ENCODE results near the gene CD3D.

DNA sequence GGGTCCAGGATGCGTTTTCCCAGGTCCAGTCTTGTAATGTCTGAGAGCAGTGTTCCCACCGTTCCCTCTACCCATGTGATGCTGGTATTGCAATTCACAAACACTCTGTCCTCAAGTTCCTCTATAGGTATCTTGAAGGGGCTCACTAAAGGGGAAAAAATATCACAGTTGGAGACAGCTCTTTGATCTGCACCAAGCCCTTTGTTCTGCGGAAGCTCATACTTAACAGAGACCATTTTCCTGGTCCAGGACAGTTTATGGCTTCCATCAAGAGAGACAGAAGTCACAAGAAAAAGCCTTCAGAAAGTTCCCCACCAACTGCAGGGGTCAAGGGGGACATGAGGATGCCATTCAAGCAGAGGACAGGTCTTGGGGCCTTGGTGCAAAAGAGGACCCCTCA, 2.1 kb downstream of the CD3D start:
- TF ChIP-seq, protein P1, sequence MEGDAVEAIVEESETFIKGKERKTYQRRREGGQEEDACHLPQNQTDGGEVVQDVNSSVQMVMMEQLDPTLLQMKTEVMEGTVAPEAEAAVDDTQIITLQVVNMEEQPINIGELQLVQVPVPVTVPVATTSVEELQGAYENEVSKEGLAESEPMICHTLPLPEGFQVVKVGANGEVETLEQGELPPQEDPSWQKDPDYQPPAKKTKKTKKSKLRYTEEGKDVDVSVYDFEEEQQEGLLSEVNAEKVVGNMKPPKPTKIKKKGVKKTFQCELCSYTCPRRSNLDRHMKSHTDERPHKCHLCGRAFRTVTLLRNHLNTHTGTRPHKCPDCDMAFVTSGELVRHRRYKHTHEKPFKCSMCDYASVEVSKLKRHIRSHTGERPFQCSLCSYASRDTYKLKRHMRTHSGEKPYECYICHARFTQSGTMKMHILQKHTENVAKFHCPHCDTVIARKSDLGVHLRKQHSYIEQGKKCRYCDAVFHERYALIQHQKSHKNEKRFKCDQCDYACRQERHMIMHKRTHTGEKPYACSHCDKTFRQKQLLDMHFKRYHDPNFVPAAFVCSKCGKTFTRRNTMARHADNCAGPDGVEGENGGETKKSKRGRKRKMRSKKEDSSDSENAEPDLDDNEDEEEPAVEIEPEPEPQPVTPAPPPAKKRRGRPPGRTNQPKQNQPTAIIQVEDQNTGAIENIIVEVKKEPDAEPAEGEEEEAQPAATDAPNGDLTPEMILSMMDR (IDR thresholded peaks at IDR 0.05; ENCODE audit: poor library complexity), result no peak
- no peak for TF ChIP-seq EZH2 (IDR thresholded peaks at IDR 0.05; ENCODE audit: borderline replicate concordance)
